CD1c-positive myeloid dendritic cell (primary cell): ENCODE results near the gene PGM1.
A peak's percentile ranks its signal among the peaks of the same experiment; 100 is the strongest.

Source experiments
- DNase-seq: peaks from one replicate; pipeline ENCODE4 v3.0.0-alpha.2; 2016; ENCODE audit errors: extremely low spot score

Gene PGM1

GRCh38 chr1:63633281-63633680 is 40.1 kb downstream of the PGM1 start:
- DNase-seq = no peak

GRCh38 chr1:63634471-63634870 is 41.3 kb downstream of the PGM1 start:
- no peak for DNase-seq

- no peak for DNase-seq
Observed at GRCh38 chr1:63635681-63636080, 42.5 kb downstream of the PGM1 start.

GRCh38 chr1:63636192-63637105 is 43.2 kb downstream of the PGM1 start:
- DNase-seq = no peak

- DNase-seq = no peak
Observed at GRCh38 chr1:63638471-63638870, 45.3 kb downstream of the PGM1 start.

- DNase-seq = no peak
Observed at GRCh38 chr1:63638875-63639274, 45.7 kb downstream of the PGM1 start.

GRCh38 chr1:63640633-63641567 is 47.7 kb downstream of the PGM1 start:
- peak; percentile 22 for DNase-seq

- DNase-seq = no peak
Observed at GRCh38 chr1:63641615-63642014, 48.4 kb downstream of the PGM1 start.

- DNase-seq = no peak
Observed at GRCh38 chr1:63642901-63643300, 49.7 kb downstream of the PGM1 start.

- no peak for DNase-seq
Observed at GRCh38 chr1:63643517-63643916, 50.3 kb downstream of the PGM1 start.

GRCh38 chr1:63643926-63644325 is 50.7 kb downstream of the PGM1 start:
- DNase-seq = no peak

- no peak for DNase-seq
Observed at GRCh38 chr1:63645317-63645716, 52.1 kb downstream of the PGM1 start.

- no peak for DNase-seq
Observed at GRCh38 chr1:63648689-63649088, 55.5 kb downstream of the PGM1 start.

GRCh38 chr1:63651161-63651701 is 58.0 kb downstream of the PGM1 start:
- peak; percentile 25 for DNase-seq

- no peak for DNase-seq
Observed at GRCh38 chr1:63653976-63654375, 60.8 kb downstream of the PGM1 start.

GRCh38 chr1:63659448-63659847 is 66.2 kb downstream of the PGM1 start:
- no peak for DNase-seq

GRCh38 chr1:63662056-63662836 is 69.0 kb downstream of the PGM1 start:
- no peak for DNase-seq

- DNase-seq = no peak
Observed at GRCh38 chr1:63662841-63663240, 69.6 kb downstream of the PGM1 start.

- no peak for DNase-seq
Observed at GRCh38 chr1:63663301-63663700, 70.1 kb downstream of the PGM1 start.

- DNase-seq = no peak
Observed at GRCh38 chr1:63663873-63664272, 70.7 kb downstream of the PGM1 start.

- DNase-seq = no peak
Observed at GRCh38 chr1:63664742-63665141, 71.5 kb downstream of the PGM1 start.

- DNase-seq = no peak
Observed at GRCh38 chr1:63665410-63665809, 72.2 kb downstream of the PGM1 start.
